GM21515 (cell line): Measurements from ENCODE around the gene PIK3R5.

ENCODE experiments used
- ATAC-seq: cut with Tn5 transposase; IDR thresholded peaks from one replicate; pipeline ENCODE4 v1.9.1; 2021; ENCODE audit not compliant: unreplicated experiment

The PIK3R5 gene

GRCh38 chr17:8928347-8928746 is 37.2 kb downstream of the PIK3R5 start:
- ATAC-seq: no peak

- ATAC-seq: no peak
These were observed 38.1 kb downstream of the PIK3R5 start for GRCh38 chr17:8927395-8927794.

GRCh38 chr17:8925808-8926207 is 39.7 kb downstream of the PIK3R5 start:
- no peak for ATAC-seq

GRCh38 chr17:8925141-8925540 is 40.4 kb downstream of the PIK3R5 start:
- no peak for ATAC-seq

- peak; percentile 85 for ATAC-seq
These were observed 40.9 kb downstream of the PIK3R5 start for GRCh38 chr17:8924595-8924994.

- ATAC-seq: no peak
These were observed 41.7 kb downstream of the PIK3R5 start for GRCh38 chr17:8923762-8924161.

GRCh38 chr17:8922928-8923327 is 42.6 kb downstream of the PIK3R5 start:
- no peak for ATAC-seq

GRCh38 chr17:8922451-8922850 is 43.1 kb downstream of the PIK3R5 start:
- no peak for ATAC-seq

- no peak for ATAC-seq
These were observed 44.4 kb downstream of the PIK3R5 start for GRCh38 chr17:8921147-8921546.

- ATAC-seq: no peak
These were observed 46.6 kb downstream of the PIK3R5 start for GRCh38 chr17:8918807-8919465.

- ATAC-seq: no peak
These were observed 49.0 kb downstream of the PIK3R5 start for GRCh38 chr17:8916466-8916865.

- no peak for ATAC-seq
These were observed 51.0 kb downstream of the PIK3R5 start for GRCh38 chr17:8914554-8914953.

GRCh38 chr17:8913879-8914278 is 51.6 kb downstream of the PIK3R5 start:
- ATAC-seq: no peak

GRCh38 chr17:8913091-8913490 is 52.4 kb downstream of the PIK3R5 start:
- no peak for ATAC-seq

- no peak for ATAC-seq
These were observed 53.2 kb downstream of the PIK3R5 start for GRCh38 chr17:8912084-8912981.

GRCh38 chr17:8910969-8911604 is 54.4 kb downstream of the PIK3R5 start:
- no peak for ATAC-seq

GRCh38 chr17:8909586-8910270 is 55.8 kb downstream of the PIK3R5 start:
- ATAC-seq: no peak

- ATAC-seq: no peak
These were observed 60.2 kb downstream of the PIK3R5 start for GRCh38 chr17:8905331-8905730.

GRCh38 chr17:8904686-8905085 is 60.8 kb downstream of the PIK3R5 start:
- ATAC-seq: no peak

- no peak for ATAC-seq
These were observed 61.3 kb downstream of the PIK3R5 start for GRCh38 chr17:8904201-8904600.
